Measurements from ENCODE around the gene CARD19.

CARD19 gene

DNA sequence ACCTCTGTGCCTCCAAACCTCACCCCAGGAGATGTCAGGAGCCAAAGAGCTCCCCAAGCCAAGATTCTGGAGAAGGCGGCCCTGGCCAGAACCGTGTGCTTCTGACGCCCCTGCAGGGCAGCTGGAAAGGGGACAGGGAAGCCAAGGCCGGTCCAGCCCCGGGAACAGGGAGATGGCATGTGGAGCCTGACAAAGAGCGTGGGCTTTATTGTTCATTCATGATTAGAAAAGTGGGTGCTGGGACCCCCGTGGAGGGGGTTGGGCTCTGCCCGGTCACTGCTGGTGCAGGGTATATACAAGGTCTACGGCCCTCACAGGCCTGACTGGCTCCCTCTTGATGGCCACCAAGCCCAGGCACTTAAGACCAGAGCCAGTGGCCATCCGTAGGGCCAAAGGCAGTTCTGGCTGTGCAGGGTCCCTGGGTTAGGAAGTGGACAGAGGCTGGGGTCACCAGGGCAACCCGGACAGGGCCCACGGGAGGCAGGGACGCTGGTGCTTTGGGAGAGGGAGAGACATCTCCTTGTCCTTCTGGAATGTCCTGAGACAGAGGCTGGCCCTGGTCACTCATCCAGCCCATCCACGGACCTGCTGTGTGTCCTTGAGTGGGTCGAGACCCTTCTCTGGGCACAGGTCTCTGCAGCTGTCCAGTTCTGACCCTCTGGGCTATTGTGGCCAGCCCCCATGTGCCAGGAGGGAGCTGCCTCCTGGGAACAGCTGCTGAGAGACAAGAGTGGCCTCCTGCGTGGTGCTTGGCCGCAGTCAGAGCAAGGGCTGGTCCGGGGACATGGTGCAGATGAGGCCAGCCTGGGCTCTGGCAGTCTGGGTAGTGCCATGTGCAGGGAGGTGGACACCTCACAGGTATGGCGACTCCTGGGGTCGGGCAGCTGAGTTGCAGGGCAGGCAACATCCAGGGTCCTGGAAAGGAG, 25.6 kb downstream of the CARD19 start:
- DNase-seq, result no peak

DNA sequence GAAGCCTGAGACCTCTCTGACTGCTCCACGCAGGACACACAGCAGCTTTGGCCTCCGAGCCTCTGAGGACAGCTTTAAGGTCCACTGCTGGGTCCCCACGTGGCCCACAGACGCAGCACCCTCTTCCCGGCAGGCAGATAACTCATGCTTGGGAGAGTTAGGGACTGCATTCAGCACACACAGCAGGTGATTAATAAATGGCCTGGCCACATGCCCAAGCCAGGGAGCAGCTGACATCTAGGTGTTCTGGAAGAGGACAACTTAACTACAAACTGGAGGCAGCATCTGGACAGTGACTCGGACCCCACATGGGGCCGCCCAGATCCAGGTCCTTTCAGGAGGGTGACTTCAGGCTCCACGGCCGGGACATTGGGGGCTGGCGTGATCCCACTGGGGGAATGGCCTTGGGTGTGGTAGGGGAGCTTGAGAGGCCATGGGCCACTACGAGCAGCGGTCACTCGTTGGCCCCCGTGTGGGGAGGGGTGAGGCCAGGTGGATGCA, 26.8 kb downstream of the CARD19 start:
- DNase-seq, result no peak

DNA sequence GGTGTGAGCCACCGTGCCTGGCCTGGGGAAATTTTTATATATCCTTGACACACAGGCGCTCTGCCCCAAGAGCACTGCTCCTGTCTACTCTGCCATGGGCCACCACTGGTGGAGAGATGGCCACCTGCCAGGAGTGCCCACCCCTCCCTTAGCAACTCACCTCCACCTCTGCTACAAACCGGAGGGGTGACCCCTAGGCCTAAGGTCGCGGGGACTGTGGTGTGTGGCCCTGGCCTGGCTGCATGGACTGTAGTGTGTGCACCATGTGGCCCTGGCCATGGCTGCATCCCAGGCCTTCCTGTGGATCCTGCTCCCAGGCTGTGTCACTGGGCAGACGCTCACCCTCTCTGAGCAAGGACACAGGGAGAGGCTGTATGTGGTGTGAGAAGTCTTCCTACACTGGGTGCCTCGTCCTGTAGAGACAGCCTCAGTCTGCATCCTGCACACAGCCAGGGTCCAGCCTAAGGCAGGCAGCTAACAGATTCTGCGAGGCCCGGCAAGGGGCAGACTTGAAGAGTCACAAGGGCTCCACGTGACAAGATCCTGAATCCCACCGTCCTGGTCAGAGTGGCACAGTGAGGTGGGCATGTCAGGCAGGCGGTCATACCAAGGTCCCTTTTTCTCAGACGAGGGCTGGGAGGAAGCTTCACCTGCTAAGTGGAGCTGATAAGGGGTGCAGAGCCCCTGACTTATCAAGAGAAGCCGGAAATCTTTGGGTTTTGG, 27.7 kb downstream of the CARD19 start:
- DNase-seq, result no peak

DNA sequence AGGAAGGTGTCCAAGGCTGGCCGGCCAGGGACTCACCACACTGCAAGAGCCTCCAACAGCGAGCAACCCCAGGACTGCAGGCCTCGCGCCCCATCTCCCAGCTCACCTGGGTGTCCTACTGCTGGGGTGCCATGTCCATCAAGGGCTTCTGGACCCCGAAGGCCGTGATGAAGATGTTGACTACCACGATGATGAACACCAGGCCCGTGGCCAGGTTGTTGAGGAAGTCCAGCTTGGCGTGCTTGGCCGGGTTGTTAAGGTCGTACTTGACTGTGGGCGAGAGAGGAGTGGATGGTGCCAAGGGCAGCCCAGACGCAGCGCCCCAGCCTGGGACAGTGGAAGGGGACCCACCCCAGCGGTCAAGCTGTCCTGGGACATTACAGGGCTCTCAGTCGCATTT, 28.8 kb downstream of the CARD19 start:
- no peak for DNase-seq

DNA sequence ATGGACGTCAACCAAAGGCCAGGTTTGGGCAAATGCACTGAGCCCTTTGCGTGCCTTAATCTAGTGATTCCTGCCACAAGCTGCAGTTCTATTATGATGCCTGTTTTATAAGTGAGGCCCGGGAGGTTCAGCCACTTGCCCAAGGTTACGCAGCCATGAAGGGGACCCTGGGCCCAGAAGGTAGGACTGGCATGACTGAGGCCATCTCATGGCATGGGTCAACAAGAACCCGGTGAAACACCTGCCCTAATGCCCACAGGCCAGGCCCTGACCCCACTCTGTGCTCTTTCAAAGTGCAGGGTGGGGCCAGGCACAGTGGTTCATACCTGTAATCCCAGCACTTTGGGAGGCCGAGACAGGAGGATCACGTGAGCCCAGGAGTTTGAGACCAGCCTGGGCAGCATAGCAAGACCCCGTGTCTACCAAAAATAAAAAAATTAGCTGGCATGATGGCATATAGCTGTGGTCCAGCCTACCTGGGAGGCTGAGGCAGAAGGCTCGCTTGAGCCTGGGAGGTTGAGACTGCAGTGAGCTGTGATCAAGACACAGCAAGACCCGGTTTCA, 29.4 kb downstream of the CARD19 start:
- no peak for DNase-seq

DNA sequence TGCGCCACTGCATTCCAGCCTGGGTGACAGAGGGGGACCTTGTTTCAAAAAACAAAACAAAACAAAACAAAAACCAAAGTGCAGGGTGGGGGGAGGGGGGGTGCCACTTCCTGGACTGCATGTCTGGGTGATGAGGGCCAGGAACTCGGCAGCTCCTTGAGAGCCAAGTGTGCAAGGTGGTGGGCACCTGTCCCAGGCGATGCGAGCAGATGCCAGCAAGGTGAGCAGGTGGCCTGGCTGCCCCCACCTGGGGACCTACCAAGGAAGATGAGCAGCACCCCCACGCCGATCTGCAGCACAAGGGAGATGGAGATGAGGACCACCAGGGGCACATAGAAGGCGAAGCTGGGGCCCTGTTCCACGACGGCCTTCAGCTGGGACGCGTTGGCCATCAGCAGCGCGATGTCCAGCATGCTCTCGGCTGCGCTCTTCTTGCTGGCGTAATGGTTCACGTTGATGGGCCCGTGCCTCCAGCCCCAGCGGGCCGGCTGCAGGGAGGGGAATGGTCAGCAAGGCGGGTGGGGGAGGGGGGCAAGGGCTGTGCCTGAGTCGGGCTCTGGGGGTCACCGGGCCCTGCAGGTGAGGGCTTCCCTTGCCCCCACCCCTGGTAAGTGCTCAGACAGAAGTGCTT, 30.2 kb downstream of the CARD19 start:
- DNase-seq, result no peak

DNA sequence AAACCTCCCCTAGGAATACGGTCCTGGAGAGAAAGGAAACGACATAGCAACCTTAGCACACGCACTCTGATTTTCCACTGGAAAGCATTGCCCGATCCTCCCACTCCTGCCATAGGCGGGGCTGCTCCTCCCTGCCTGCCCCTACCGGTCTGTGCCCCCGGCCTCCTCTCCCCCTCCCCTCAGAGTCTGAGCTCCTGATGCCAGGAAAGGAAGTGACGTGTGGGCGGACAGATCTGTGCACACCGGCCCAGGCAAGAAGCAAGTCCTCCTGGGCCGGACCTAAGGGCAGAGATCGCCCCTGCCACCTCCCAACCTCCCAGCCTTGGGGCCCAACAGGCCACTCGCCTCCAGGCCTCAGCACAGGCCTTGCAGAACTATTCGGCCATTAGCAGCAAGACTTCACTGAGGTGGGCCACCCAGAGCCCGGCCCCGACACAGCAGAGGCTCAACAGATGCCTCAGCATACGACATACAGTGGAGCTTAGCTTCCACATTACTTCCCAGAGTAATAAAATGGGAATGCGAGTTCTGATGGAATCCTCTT, 30.9 kb downstream of the CARD19 start:
- no peak for DNase-seq

DNA sequence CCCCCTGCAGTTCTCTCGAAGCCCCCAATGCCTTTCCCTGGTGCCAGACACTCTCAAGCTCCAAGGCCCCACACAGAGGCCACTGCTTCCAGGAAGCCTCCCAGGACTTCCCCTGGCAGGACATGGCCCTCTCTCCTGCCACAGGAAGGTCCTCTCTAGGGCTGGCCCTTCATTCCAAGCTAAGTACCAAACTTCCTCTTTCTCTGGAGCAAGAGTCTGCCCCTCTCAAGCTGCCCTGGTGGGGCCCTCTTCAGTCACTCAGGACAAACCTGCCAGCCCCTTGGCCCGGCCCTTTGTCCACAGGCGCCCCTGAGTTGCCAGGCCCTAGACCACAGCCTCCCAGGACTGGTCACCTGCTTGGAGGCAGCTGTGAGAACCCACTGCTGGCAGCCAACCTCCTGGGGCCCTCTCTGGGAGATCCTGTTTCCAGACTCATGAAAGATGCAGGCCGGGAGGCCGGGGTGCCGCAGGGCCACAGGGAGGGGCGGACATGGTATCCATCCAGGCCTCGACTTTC, 31.4 kb downstream of the CARD19 start:
- no peak for DNase-seq

DNA sequence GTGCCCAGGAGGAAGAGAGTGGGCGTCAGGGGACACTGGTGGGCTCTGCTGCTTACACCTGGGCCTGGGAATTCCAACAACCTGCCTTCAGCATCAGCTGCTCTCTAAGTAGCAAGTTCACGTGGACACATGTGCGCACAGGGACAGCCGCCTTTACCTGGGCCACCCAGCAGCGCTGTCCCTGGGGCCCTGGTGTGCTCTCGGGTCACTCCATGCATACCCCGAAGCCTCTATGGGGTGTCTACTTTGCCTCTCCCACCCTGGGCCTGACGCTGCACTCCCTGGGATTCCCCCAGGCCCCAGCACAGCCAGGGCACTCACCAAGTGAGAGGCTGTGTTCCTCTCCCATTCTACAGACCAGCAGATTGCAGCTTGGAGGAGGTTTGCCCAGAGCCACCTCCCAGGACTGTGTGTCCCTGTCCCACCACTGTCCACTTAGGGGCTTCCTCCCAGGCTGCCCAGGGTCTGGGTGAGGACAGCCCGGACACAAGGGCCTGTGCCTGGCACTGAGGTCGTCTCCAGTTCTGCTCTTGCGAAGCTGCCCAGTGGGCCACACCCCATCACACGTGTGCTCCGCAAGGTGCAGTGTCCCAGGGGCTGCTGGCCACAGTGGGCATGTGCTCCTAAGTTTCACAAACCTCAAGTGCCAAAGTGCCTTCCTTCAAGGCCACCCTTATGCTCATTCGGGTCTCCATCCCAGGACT, 32.1 kb downstream of the CARD19 start:
- no peak for DNase-seq

DNA sequence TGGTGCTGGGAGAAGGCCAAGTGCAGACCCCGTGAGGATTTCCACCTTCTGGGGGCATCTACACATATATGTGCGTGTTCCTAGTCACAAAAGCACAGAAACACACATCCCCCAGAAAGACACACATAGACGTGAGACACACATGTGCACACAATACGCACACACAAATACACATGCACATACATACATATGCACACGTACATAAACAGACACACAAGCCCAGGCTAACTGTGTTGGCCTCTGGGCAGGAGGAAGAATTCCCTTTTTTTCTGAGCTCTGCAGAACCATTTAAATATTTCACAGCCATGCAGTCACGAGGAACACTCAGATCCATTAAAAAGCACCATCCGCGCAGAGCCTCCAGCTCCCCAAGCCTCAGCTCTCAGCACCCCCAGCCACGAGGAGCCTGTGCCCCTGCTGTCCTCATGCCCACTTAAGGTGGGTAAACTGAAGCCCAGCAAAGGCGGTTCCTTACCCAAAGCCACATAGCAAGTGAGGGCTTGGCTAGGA, 32.8 kb downstream of the CARD19 start:
- no peak for DNase-seq

DNA sequence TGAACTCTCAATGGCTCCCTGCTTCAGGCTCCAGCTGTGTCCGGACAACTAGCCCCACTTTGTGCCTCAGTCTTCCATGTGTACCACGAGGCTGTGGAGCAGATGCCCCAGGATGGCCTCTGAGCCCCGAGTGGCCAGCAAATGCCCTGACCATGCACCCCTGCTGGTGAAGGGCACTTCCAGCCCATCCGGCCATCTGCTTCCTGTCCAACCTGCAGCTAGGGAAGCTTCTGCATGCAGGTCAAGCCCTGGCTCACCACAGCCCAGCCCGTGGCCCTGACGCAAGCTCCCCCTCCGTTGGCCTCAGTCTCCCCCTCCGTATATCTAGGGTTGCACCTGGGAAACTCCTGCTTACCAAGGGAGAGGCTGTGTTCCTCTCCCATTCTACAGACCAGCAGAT, 33.3 kb downstream of the CARD19 start:
- DNase-seq, result no peak

DNA sequence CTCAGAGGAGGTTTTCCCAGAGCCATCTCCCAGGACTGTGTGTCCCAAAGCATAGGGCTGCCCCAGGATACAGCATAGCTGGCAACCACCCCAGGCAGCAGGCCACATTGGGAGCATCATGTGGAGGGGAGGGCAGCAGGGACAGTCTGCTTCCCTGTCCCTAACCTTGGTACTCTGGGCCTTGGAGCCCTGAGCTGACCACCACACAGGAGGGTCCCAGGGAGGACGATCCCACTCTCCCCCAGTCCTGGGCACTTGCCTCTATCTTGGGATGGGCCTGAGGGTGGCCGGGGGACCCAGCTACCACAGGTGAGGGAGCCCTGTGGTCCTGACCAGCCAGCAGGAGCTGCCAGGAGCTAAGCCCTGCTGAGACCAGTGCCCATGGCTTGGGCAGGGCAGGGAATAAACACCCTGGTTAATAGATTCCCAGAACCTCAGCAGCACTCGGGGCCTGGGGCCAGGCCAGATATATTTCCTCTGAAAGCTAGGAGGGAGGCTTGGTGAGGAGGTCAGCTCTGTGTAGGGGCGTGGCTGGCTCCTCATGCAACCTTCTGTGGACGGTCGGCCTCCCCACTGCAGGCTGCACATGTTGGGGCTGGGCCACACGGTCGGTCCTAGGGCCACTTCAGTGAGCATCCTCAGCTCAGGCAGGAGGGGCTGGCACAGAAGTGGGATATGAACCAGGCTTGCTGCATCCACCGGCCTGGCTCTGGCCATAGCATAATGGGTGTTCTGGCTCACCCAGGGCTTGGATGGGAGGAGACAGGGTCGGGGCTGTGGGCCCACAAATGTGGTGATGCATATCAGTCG, 33.9 kb downstream of the CARD19 start:
- DNase-seq, result no peak

DNA sequence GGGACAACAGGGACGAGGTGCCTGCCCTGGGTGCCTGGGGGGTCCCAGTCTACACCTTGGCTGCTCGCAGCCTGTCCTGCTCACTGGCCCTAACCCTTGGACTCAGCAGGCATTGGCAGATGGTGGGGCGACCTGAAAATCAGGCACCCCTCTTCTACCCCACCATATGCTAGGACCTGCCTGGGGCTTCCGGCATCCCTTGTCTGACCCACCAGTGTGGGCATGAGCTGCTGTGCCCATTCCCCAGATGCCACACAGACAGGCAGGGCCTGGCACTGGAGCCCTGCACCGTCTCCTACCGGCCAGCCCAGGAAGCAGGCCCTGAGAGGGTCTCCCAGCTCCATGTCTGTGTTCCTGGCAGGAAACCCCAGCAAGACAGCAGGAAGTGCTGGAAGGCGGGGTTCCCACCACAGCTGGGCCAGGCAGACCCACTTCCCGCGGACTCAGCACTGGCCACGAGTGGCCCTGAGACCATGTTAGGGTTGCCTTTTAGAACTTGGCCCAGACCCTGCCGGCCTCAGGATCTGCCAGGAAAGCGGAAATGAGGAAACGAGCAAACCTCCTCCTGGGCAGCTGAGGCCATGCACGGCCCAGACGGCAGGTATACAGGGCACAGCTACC, 35.0 kb downstream of the CARD19 start:
- DNase-seq, result no peak

DNA sequence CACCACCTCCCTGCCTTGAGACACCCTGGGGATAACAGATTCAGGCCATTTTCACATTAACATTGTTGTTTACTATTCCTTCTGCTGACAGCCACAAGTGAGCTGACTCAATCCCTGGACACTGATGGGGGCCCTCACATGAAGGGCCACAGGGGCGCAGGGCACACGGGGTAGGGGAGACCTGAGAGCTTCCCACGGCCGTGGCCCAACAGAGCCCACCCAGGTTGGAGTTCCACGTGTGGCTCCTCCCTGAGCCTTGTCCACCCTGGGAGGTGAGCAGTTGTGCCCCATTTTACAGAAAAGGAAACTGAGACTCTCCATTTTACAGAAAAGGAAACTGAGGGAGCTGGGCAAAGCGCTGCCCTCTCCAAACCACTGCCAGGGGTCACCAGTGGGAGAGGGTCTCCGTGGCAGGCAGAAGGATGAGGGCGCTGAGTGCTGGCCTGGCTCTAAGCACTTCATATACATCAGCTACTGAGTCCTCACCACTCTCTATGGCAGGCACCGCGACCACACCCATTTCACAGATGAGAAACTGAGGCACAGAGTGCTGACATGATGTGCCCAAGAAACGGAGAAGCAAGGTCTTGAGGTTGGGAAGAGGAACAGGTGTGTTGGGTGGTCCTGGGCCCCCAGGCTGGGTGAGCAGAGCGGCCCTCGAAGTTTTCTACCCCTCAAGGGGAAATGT, 35.7 kb downstream of the CARD19 start:
- no peak for DNase-seq

DNA sequence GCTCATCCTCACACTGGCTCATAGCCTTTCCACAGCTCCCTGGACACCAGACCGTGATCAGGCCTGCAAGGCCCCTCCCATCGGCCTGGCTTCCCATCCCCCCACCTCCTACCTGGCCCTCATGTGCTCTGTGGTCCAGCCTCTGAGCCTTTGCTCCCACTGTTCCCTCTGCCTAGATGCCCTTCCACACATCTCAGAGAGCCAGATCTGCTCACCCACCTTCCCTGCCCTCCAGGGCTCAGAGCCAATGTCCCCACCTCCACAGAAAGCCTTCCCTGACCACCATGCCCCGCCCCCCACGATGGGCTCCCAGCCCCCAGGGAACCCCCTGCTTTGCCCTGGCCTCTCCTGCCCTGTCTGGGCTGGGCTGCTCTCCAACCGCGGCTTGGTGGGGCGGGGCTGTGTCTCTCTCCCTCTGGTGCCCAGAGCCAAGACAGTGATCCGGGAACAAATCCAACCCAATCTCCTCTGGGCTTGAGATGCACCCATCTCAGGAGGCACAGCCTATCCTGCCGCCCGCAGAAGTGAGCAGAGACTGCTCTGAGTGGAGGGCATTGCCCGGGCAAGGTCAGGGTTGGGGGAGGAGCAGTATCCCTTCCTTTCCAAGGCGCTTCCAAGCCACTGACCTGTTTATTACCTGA, 36.4 kb downstream of the CARD19 start:
- no peak for DNase-seq

DNA sequence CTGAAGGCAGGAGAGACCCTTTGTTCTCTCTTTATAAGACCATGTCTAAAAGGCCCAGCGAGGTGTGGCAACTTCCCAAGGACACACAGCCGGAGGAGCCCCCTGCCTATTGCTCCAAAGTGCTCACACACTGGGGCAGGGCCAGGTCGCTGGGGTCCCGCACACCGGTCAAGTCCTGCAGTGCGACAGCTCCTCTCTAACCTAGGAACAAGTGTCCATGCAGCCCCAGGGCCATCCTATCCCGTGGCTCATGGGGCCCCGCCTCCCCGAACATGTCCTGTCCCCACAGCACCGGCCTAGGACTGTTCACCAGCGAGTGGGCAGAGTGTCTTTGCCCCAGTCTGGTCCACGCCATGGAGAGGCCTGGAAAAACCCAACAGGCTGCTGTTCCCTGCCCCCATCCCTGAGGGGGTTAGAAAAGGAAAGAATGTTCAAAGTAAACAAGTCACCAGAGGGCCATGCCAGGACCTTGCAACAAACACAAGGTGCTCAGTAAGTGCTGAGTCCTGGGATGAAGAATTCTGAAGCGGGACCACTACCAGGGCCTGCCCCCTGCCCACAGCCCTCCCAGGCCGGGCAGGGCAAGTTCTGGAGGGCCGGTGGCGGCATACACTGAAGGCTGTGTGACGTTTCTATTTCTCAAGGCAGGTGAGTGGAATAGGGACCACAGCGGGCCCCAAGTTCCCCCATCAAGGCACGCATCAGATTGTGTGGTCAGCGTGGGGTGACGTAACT, 37.1 kb downstream of the CARD19 start:
- DNase-seq, result no peak

DNA sequence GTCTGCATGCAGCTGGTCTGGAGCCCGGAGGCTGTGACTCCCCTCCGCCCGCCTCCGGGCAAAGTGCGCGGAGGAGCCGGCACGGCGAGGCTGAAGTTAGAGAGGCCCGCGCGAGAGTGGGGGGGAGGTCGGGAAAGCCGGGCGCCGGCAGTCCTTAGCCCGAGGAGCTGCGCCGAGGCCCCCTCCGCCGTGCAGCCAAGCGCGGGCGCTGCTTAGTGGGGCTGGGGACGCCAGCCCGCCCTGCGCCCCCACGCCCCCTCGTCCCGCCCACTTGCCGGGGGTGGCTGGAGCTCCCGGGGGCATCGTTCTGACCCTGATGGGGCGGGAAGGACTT, 37.6 kb downstream of the CARD19 start:
- peak in 1 of 2 donors; percentile 79 for DNase-seq

DNA sequence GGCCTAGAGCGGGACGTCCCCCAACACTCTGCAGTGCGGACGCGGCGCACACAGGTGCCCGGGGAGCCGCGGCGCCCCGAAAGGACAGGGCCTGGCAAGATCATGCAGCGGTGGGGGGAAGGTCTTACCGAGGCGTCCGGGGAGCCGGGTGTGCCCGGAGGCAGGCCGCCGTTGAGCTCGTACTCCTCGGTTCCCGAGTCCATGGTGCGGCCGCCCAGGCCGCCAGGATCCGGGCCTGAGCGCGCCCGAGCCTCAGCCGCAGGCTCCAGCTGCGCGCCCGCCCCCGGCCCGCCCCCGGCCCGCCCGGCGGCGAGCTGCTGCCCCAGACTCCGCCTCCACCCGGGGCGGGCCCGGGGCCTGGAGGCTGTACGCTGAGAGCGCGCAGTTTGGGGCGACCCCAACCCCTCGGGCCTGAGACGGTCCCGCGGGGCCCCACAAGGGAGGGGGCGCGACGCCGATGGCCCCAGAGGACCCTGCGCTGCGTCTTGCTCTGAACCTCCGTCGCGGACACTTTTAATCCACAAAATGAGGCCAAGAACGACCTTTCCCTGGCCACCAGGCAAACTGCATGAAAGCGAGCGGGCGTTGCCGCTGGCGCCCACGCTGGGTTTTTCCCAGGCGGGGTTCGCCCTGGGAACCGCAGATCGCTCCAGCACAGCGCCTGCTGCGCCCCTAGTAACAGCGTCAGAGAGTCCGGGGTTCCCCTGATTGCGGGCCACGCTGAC, 38.2 kb downstream of the CARD19 start, which contains the start of gene NINJ1:
NINJ1 (minus strand) TSS at position 237 of the 725 bp plus-strand sequence; CDS start at position 203, 34 bp downstream.
- peak; percentile 49 to 98 for DNase-seq
